ENCODE results near the gene TBCD.

GRCh38 chr17:82935966-82936767 is 184.3 kb downstream of the TBCD start:
- TF ChIP-seq CTCF (IDR thresholded peaks at IDR 0.05; ENCODE audit: low read depth, low read length) (no peak), POLR2A (IDR thresholded peaks at IDR 0.05; ENCODE audit: extremely low read depth, insufficient read length) (no peak), MAX (IDR thresholded peaks at IDR 0.05; ENCODE audit: low read depth, low read length) (no peak)

All from NB4 (cell line).